ENCODE data around the gene ETFRF1.

DNA sequence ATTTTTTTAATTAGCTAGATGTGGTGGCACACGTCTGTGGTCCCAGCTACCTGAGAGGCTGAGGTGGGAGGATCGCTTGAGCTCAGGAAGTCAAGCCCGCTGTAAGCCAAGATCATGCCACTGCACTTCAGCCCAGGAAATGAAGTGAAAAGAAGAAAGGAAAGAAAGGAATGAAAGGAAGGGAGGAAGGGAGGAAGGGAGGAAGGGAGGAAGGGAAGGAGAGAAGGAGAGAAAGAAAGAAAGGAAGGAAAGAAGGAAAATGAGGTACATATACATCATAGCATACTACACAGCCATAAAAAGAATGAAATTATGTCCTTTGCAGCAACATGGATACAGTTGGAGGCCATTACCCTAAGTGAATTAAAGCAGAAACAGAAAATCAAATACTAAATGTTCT is 12.3 kb upstream of the ETFRF1 start:
- TF ChIP-seq, protein P1, sequence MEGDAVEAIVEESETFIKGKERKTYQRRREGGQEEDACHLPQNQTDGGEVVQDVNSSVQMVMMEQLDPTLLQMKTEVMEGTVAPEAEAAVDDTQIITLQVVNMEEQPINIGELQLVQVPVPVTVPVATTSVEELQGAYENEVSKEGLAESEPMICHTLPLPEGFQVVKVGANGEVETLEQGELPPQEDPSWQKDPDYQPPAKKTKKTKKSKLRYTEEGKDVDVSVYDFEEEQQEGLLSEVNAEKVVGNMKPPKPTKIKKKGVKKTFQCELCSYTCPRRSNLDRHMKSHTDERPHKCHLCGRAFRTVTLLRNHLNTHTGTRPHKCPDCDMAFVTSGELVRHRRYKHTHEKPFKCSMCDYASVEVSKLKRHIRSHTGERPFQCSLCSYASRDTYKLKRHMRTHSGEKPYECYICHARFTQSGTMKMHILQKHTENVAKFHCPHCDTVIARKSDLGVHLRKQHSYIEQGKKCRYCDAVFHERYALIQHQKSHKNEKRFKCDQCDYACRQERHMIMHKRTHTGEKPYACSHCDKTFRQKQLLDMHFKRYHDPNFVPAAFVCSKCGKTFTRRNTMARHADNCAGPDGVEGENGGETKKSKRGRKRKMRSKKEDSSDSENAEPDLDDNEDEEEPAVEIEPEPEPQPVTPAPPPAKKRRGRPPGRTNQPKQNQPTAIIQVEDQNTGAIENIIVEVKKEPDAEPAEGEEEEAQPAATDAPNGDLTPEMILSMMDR (IDR thresholded peaks at IDR 0.05): no peak
- TF ChIP-seq POLR2A (IDR thresholded peaks at IDR 0.05): no peak
